Thyroid gland (tissue), 4 donors: ENCODE measurements around the gene GPC5. TPM values are rescaled to one million over a fixed set of nuclear protein-coding genes. Genes with fewer than 3 reads are reported as not detected.

ENCODE experiments used
- DNase-seq, 2 donors: peaks; one replicate each; pipeline ENCODE4 v3.0.0-alpha.2; 2019
- H3K27ac ChIP-seq, 3 donors: fragments of 200-600 bp; sonication (generic); 1 replicate in 2 of 3; 2 replicates in 1 of 3; pipeline ENCODE4 v1.5.1; 2016 to 2019; ENCODE audit warnings: mild to moderate bottlenecking in 1 of 3, moderate library complexity in 1 of 3
- H3K27me3 ChIP-seq: fragments of 200-600 bp; sonication (generic); one replicate; pipeline ENCODE4 v1.5.1; 2019
- H3K36me3 ChIP-seq, 2 donors: fragments of 200-600 bp; sonication (generic); one replicate each; pipeline ENCODE4 v1.5.1; 2016 to 2019
- H3K4me1 ChIP-seq, 2 donors: fragments of 200-600 bp; sonication (generic); one replicate each; pipeline ENCODE4 v1.5.1; 2017 to 2019
- H3K4me3 ChIP-seq, 3 donors: fragments of 200-600 bp; sonication (generic); replicated peaks in 1 of 3; 1 replicate in 2 of 3; 2 replicates in 1 of 3; pipeline ENCODE4 v1.5.1; 2016; ENCODE audit warnings: mild to moderate bottlenecking in 1 of 3
- H3K9me3 ChIP-seq: fragments of 200-600 bp; sonication (generic); one replicate; pipeline ENCODE4 v1.5.1; 2017
- CTCF ChIP-seq, 6 experiments: fragments of 200-600 bp in 3 of 6; fragments of 450-650 bp in 3 of 6; sonication (generic) in 3 of 6; IDR thresholded peaks; one replicate each; pipeline ENCODE4 v1.5.1; 2016 to 2019; ENCODE audit warnings: antibody characterized with exemption in 6 of 6, mild to moderate bottlenecking in 2 of 6, inconsistent platforms in 1 of 6, moderate library complexity in 1 of 6
- POLR2A ChIP-seq, 2 donors: fragments of 450-650 bp; IDR thresholded peaks; one replicate each; pipeline ENCODE4 v1.6.1; 2017; ENCODE audit warnings: antibody characterized with exemption in 2 of 2, mild to moderate bottlenecking in 2 of 2, moderate library complexity in 1 of 2
- WGBS, 2 donors: methylation state at CpG; one replicate each; pipeline ENCODE4 v1.1.5; 2017; 5-methylcytosine and 5-hydroxymethylcytosine counted together
- intact Hi-C: fragments of 100-400 bp; cut with DNase I; formaldehyde crosslinking; loops from one replicate; pipeline ENCODE4 v1.15.1; 2023
- total RNA-seq, 4 donors: library from RNA; depleted of rRNA; stranded (reverse); fragments of >200 nt; gene quantifications; one replicate each; pipeline ENCODE4 v1.2.3, GENCODE V29; 2016

Gene GPC5
- total RNA-seq, 4 donors from 2014 or later: 0.67 to 2.3 (median 1.3) TPM

- no peaks in the 10 kb centered on the region for H3K36me3 ChIP-seq
- WGBS, 2 donors: 76 to 100% methylated on average over 1 of the region's 1 CpG
- no peaks in the 10 kb centered on the region for H3K9me3 ChIP-seq
- intact Hi-C loops: no loop called here
- DNase-seq: no peak
- no peak overlapping the region for H3K27ac ChIP-seq
- no peak for TF ChIP-seq CTCF (IDR thresholded peaks at IDR 0.05)
- no peaks in the 10 kb centered on the region for H3K4me1 ChIP-seq
- H3K4me3 ChIP-seq: no peak overlapping the region
- no peaks in the 10 kb centered on the region for H3K27me3 ChIP-seq
Observed at GRCh38 chr13:91621963-91622362, 223.5 kb downstream of the GPC5 start.

GRCh38 chr13:91622778-91623550 is 224.5 kb downstream of the GPC5 start:
- H3K4me1 ChIP-seq: no peaks in the 10 kb centered on the region
- WGBS, 2 donors: 64 to 69% methylated on average over 3 of the region's 3 CpGs
- H3K4me3 ChIP-seq: no peak overlapping the region
- no peaks in the 10 kb centered on the region for H3K27me3 ChIP-seq
- no peaks in the 10 kb centered on the region for H3K36me3 ChIP-seq
- no peaks in the 10 kb centered on the region for H3K9me3 ChIP-seq
- TF ChIP-seq CTCF (IDR thresholded peaks at IDR 0.05) (no peak), POLR2A (IDR thresholded peaks at IDR 0.05) (no peak)
- no peak overlapping the region for H3K27ac ChIP-seq
- intact Hi-C loops: no loop called here
- no peak for DNase-seq

- Histone ChIP-seq H3K36me3 (no peaks in the 10 kb centered on the region), H3K4me3 (no peak overlapping the region), H3K4me1 (no peaks in the 10 kb centered on the region), H3K27ac (no peak overlapping the region), H3K9me3 (no peaks in the 10 kb centered on the region), H3K27me3 (no peaks in the 10 kb centered on the region)
- DNase-seq: no peak
- 90 to 92% methylated on average over 3 of the region's 3 CpGs for WGBS, 2 donors
- TF ChIP-seq POLR2A (IDR thresholded peaks at IDR 0.05): no peak
- TF ChIP-seq CTCF (IDR thresholded peaks at IDR 0.05): no peak
- intact Hi-C loops: no loop called here
Observed at GRCh38 chr13:91627952-91628739, 229.7 kb downstream of the GPC5 start.

- H3K4me3 ChIP-seq: no peak overlapping the region
- no peak for DNase-seq
- no peak overlapping the region for H3K27ac ChIP-seq
- 97 to 100% methylated on average over 1 of the region's 1 CpG for WGBS, 2 donors
- H3K9me3 ChIP-seq: no peaks in the 10 kb centered on the region
- no peaks in the 10 kb centered on the region for H3K36me3 ChIP-seq
- TF ChIP-seq POLR2A (IDR thresholded peaks at IDR 0.05): no peak
- no peak for TF ChIP-seq CTCF (IDR thresholded peaks at IDR 0.05)
- no peaks in the 10 kb centered on the region for H3K4me1 ChIP-seq
- H3K27me3 ChIP-seq: no peaks in the 10 kb centered on the region
- intact Hi-C loops: no loop called here
Observed at GRCh38 chr13:91630946-91631345, 232.5 kb downstream of the GPC5 start.

GRCh38 chr13:91632086-91632485 is 233.7 kb downstream of the GPC5 start:
- WGBS, 2 donors: 78 to 79% methylated on average over 3 of the region's 3 CpGs
- no peaks in the 10 kb centered on the region for H3K27me3 ChIP-seq
- TF ChIP-seq POLR2A (IDR thresholded peaks at IDR 0.05): no peak
- TF ChIP-seq CTCF (IDR thresholded peaks at IDR 0.05): no peak
- H3K9me3 ChIP-seq: no peaks in the 10 kb centered on the region
- no peak overlapping the region for H3K27ac ChIP-seq
- DNase-seq: no peak
- intact Hi-C loops: no loop called here
- no peaks in the 10 kb centered on the region for H3K4me1 ChIP-seq
- no peaks in the 10 kb centered on the region for H3K36me3 ChIP-seq
- no peak overlapping the region for H3K4me3 ChIP-seq
